ENCODE data around the gene SMIM20. TPM values are rescaled to one million over a fixed set of nuclear protein-coding genes. Genes with fewer than 3 reads are reported as not detected.

Gene SMIM20
- total RNA-seq, 1 experiment from 2014 or later: 27.0 TPM

DNA sequence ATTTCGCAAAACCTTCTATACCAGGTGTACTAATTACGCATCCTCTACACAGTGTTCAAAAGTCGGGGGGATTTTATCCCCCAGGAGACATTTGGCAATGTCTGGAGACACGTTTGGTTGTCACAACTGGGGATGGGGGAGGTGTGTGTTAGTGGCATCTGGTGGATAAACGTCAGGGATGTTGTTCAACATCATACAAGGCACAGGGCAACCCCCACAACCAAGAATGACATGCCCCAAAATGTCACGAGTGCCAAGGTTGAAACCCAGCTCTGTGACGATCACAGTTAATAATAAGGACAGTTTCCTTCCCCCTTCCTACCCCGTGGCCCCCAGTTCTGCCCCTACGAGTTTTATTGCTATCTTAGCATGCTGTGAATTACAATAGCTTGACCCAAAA is 35.3 kb upstream of the SMIM20 start:
- Histone ChIP-seq H3K4me1 (ENCODE audit: insufficient read depth, low read length) (no peaks in the 10 kb centered on the region), H4K20me1 (ENCODE audit: low read length) (no peaks in the 10 kb centered on the region), H3K27ac (ENCODE audit: low read length) (no peak overlapping the region), H3K79me2 (ENCODE audit: low read length) (no peaks in the 10 kb centered on the region), H3K4me3 (ENCODE audit: low read length) (no peak overlapping the region), H2AFZ (ENCODE audit: low read length) (no peak overlapping the region), H3K9me3 (ENCODE audit: low read length) (no peaks in the 10 kb centered on the region), H3K4me2 (ENCODE audit: low read length) (no peak overlapping the region), H3K9ac (ENCODE audit: low read length) (no peak overlapping the region), H3K9me2 (replicated peaks; ENCODE audit: low read length) (no peaks in the 10 kb centered on the region), H3K27me3 (ENCODE audit: low read length) (no peaks in the 10 kb centered on the region), H3K36me3 (ENCODE audit: low read depth, low read length) (no peaks in the 10 kb centered on the region), H3F3A (ENCODE audit: low read length, unreplicated experiment) (no peaks in the 10 kb centered on the region)
- ATAC-seq (no peak), DNase-seq (no peak)
- intact Hi-C loops (cut with micrococcal nuclease): no loop called here
- no peak for TF ChIP-seq EZH2 (IDR thresholded peaks at IDR 0.05; ENCODE audit: low read length, unreplicated experiment)
- POLR2A ChIA-PET (ENCODE audit: unreplicated experiment): no interaction called here
- CTCF ChIA-PET: no interaction called here
- no TSS peak for BruUV-seq (replicated peaks)

DNA sequence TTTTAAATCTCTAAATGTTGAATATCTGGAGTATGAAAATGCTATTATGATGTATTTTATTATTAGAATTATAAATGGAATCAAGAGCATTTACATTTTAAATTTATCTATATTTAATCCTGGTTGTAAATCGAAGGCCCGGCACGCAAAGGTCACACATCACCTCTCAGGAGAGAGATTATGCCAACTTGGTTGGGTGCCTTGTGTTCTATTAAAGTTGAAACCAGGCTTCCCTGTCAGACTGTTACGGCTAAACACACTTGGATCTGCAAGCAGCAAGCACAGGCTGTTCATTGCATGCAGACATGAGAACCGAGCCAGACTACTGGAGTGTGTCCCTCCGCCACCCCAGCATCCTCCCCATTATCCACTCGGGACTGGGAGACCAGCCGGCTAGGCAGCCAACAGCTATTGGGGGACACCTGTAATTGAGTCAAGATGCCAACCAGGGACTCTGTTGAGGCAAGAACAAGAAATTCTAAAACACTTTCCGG is 34.9 kb upstream of the SMIM20 start:
- Histone ChIP-seq H3K27me3 (ENCODE audit: low read length) (no peaks in the 10 kb centered on the region), H3K9me2 (replicated peaks; ENCODE audit: low read length) (no peaks in the 10 kb centered on the region), H3K27ac (ENCODE audit: low read length) (no peak overlapping the region), H3K4me1 (ENCODE audit: insufficient read depth, low read length) (peaks cover 1% of the 10 kb centered on the region; the same call in 1 of the 2 replicates), H3K9ac (ENCODE audit: low read length) (no peak overlapping the region), H3K36me3 (ENCODE audit: low read depth, low read length) (no peaks in the 10 kb centered on the region), H4K20me1 (ENCODE audit: low read length) (no peaks in the 10 kb centered on the region), H3K9me3 (ENCODE audit: low read length) (no peaks in the 10 kb centered on the region), H3K4me3 (ENCODE audit: low read length) (no peak overlapping the region), H2AFZ (ENCODE audit: low read length) (no peak overlapping the region), H3F3A (ENCODE audit: low read length, unreplicated experiment) (no peaks in the 10 kb centered on the region), H3K4me2 (ENCODE audit: low read length) (no peak overlapping the region), H3K79me2 (ENCODE audit: low read length) (no peaks in the 10 kb centered on the region)
- ChIA-PET POLR2A (ENCODE audit: unreplicated experiment) (no interaction called here), CTCF (no interaction called here)
- intact Hi-C loops (cut with micrococcal nuclease): no loop called here
- ATAC-seq (no peak), DNase-seq (no peak)
- BruUV-seq (replicated peaks): no TSS peak
- no peak for TF ChIP-seq EZH2phosphoT487 (IDR thresholded peaks at IDR 0.05; ENCODE audit: borderline replicate concordance, low read length)
- TF ChIP-seq, protein P1, sequence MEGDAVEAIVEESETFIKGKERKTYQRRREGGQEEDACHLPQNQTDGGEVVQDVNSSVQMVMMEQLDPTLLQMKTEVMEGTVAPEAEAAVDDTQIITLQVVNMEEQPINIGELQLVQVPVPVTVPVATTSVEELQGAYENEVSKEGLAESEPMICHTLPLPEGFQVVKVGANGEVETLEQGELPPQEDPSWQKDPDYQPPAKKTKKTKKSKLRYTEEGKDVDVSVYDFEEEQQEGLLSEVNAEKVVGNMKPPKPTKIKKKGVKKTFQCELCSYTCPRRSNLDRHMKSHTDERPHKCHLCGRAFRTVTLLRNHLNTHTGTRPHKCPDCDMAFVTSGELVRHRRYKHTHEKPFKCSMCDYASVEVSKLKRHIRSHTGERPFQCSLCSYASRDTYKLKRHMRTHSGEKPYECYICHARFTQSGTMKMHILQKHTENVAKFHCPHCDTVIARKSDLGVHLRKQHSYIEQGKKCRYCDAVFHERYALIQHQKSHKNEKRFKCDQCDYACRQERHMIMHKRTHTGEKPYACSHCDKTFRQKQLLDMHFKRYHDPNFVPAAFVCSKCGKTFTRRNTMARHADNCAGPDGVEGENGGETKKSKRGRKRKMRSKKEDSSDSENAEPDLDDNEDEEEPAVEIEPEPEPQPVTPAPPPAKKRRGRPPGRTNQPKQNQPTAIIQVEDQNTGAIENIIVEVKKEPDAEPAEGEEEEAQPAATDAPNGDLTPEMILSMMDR (conservative IDR thresholded peaks at IDR 0.05; ENCODE audit: low read depth, low read length): no peak
- no peak for TF ChIP-seq EZH2 (IDR thresholded peaks at IDR 0.05; ENCODE audit: low read length, unreplicated experiment)

DNA sequence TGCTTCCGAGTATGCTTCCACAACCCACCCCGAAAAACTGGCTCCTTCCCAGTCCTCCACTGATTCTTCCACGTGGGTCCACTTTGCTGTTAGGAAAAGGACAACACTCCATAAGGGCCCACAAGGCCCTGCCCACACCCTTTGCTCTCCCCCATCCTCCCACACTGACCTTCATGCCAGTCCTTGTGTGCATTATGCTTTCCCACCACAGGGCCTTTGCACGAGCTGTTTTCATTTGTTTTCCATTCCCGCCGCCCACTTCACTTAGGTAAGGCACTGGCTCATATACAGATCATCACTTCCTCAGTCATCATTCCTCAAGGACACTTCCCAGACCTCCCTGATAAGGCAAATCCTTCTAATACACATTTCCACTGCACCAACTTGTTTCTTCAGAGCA is 34.4 kb upstream of the SMIM20 start:
- no peaks in the 10 kb centered on the region for H3K9me2 ChIP-seq (replicated peaks; ENCODE audit: low read length)
- TF ChIP-seq EZH2 (IDR thresholded peaks at IDR 0.05; ENCODE audit: low read length, unreplicated experiment) (no peak), EZH2phosphoT487 (IDR thresholded peaks at IDR 0.05; ENCODE audit: borderline replicate concordance, low read length) (no peak)
- TF ChIP-seq, protein P1 (conservative IDR thresholded peaks at IDR 0.05; ENCODE audit: low read depth, low read length): no peak
- H3K4me2 ChIP-seq (ENCODE audit: low read length): no peak overlapping the region
- H3K4me1 ChIP-seq (ENCODE audit: insufficient read depth, low read length): peaks cover 6% of the 10 kb centered on the region
- POLR2A ChIA-PET (ENCODE audit: unreplicated experiment): no interaction called here
- no peak overlapping the region for H3K9ac ChIP-seq (ENCODE audit: low read length)
- H3K27ac ChIP-seq (ENCODE audit: low read length): no peak overlapping the region
- BruUV-seq (replicated peaks): no TSS peak
- ATAC-seq (no peak), DNase-seq (no peak)
- no peaks in the 10 kb centered on the region for H3K79me2 ChIP-seq (ENCODE audit: low read length)
- CTCF ChIA-PET: no interaction called here
- no peaks in the 10 kb centered on the region for H4K20me1 ChIP-seq (ENCODE audit: low read length)
- H3K36me3 ChIP-seq (ENCODE audit: low read depth, low read length): no peaks in the 10 kb centered on the region
- H3K9me3 ChIP-seq (ENCODE audit: low read length): no peaks in the 10 kb centered on the region
- H3K27me3 ChIP-seq (ENCODE audit: low read length): no peaks in the 10 kb centered on the region
- intact Hi-C loops (cut with micrococcal nuclease): no loop called here
- no peak overlapping the region for H2AFZ ChIP-seq (ENCODE audit: low read length)
- H3K4me3 ChIP-seq (ENCODE audit: low read length): no peak overlapping the region
- no peaks in the 10 kb centered on the region for H3F3A ChIP-seq (ENCODE audit: low read length, unreplicated experiment)
